Measurements from ENCODE around the gene GNAL. TPM values are rescaled to one million over a fixed set of nuclear protein-coding genes. Genes with fewer than 3 reads are reported as not detected.
"Not testable (repeated sequence)": the region's sequence is repeated elsewhere in the genome, so short reads cannot be mapped to it uniquely, and the experiment has no call there.

The GNAL gene
- polyA plus RNA-seq, 1 donor: 2.3 TPM

GRCh38 chr18:11909061-11909455 lies 220.0 kb downstream of the GNAL start:
- DNase-seq: no peak

DNA sequence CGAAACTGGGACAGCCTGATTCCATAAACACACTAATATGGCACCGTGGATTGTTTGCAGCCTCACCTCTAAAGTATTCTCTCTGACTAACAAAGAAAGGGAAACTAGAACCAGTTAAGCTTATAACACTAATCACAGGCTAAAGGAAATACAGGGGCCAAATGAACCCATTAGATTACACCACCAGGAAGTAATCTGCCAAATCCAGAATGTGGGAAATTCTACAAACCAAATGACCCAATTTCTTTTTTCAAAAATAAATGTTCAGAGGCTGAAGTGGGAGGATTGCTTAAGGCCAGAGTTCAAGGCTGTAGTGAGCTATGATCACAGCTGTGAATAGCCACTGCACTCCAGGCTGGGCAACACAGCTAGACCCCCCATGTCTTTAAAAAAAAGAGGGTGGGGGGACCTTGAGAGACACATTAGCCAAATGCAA lies 220.5 kb downstream of the GNAL start:
- DNase-seq: no peak

GRCh38 chr18:11916880-11917279 lies 227.8 kb downstream of the GNAL start:
- not testable (repeated sequence) for DNase-seq

- not testable (repeated sequence) for DNase-seq
These were observed 230.5 kb downstream of the GNAL start for GRCh38 chr18:11919522-11919921.

DNA sequence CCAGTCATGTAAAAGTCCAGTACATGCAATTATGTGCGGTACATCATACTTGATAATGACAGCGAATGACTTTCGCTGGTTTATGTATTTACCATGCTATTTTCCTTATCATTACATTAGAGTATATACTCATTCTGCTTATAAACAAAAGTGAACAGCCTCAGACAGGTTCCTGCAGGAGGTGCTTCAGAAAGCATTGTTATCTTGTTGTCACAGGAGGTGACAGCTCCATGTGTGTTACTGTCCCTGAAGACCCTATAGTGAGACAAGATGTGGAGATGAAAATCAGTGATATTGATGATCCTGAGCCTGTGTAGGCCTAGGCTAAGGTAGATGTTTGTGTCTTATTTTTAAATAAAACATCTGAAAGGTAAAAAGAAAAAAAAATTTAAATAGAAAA lies 234.4 kb downstream of the GNAL start:
- DNase-seq: no peak

- DNase-seq: no peak
These were observed 236.9 kb downstream of the GNAL start for GRCh38 chr18:11925800-11926481.

GRCh38 chr18:11927497-11927896 lies 238.4 kb downstream of the GNAL start:
- DNase-seq: no peak

- DNase-seq: no peak
These were observed 243.3 kb downstream of the GNAL start for GRCh38 chr18:11932393-11932792.

Other genes with a start within 250 kb of the GNAL start
- gene SLC35G4, start 79.7 kb upstream of the GNAL start, polyA plus RNA-seq (ENCODE audit: insufficient read length): not detected
- 22.3 TPM for gene CHMP1B, start 162.1 kb downstream of the GNAL start, polyA plus RNA-seq (ENCODE audit: insufficient read length)
- gene MPPE1, start 219.1 kb downstream of the GNAL start, polyA plus RNA-seq (ENCODE audit: insufficient read length): 24.0 TPM

All from hindlimb muscle (tissue), 1 donor.